HEK293T (cell line): ENCODE measurements around the gene GLT6D1.

ENCODE experiments used
- BHLHE40 ChIP-seq: fragments of 450-650 bp; IDR thresholded peaks from 2 replicates; pipeline ENCODE4 v1.6.1; 2016; ENCODE audit warnings: mild to moderate bottlenecking, moderate library complexity, borderline replicate concordance
- ELF4 ChIP-seq: fragments of 450-650 bp; IDR thresholded peaks from 2 replicates; pipeline ENCODE4 v1.6.1; 2017; ENCODE audit warnings: antibody characterized with exemption
- FOXA1 ChIP-seq: fragments of 450-650 bp; IDR thresholded peaks from 2 replicates; pipeline ENCODE4 v1.6.1; 2016; ENCODE audit warnings: mild to moderate bottlenecking
- FOXK2 ChIP-seq: fragments of 450-650 bp; IDR thresholded peaks from 2 replicates; pipeline ENCODE4 v1.6.1; 2016; ENCODE audit warnings: mild to moderate bottlenecking
- FOXM1 ChIP-seq: fragments of 450-650 bp; IDR thresholded peaks from 2 replicates; pipeline ENCODE4 v1.6.1; 2017; ENCODE audit warnings: mild to moderate bottlenecking, borderline replicate concordance
- HDGF ChIP-seq: fragments of 450-650 bp; IDR thresholded peaks from 2 replicates; pipeline ENCODE4 v1.6.1; 2017; ENCODE audit warnings: antibody characterized with exemption, borderline replicate concordance
- L3MBTL2 ChIP-seq: fragments of 450-650 bp; conservative IDR thresholded peaks from 2 replicates; pipeline ENCODE4 v1.6.1; 2016; ENCODE audit warnings: mild to moderate bottlenecking
- LEF1 ChIP-seq: fragments of 450-650 bp; IDR thresholded peaks from 2 replicates; pipeline ENCODE4 v1.6.1; 2017; ENCODE audit warnings: mild to moderate bottlenecking, borderline replicate concordance
- NFRKB ChIP-seq: fragments of 450-650 bp; IDR thresholded peaks from 2 replicates; pipeline ENCODE4 v1.6.1; 2016; ENCODE audit warnings: mild to moderate bottlenecking, moderate library complexity
- SP1 ChIP-seq: fragments of 450-650 bp; IDR thresholded peaks from 2 replicates; pipeline ENCODE4 v1.6.1; 2017
- SUZ12 ChIP-seq: fragments of 450-650 bp; IDR thresholded peaks from 2 replicates; pipeline ENCODE4 v1.6.1; 2016; ENCODE audit warnings: mild to moderate bottlenecking
- TARDBP ChIP-seq: fragments of 450-650 bp; IDR thresholded peaks from 2 replicates; pipeline ENCODE4 v1.6.1; 2016
- ZNF384 ChIP-seq: fragments of 450-650 bp; IDR thresholded peaks from 2 replicates; pipeline ENCODE4 v1.6.1; 2016
- TF ChIP-seq, protein P1 (sequence below): fragments of 450-650 bp; IDR thresholded peaks from 2 replicates; pipeline ENCODE4 v1.6.1; 2016

DNA sequence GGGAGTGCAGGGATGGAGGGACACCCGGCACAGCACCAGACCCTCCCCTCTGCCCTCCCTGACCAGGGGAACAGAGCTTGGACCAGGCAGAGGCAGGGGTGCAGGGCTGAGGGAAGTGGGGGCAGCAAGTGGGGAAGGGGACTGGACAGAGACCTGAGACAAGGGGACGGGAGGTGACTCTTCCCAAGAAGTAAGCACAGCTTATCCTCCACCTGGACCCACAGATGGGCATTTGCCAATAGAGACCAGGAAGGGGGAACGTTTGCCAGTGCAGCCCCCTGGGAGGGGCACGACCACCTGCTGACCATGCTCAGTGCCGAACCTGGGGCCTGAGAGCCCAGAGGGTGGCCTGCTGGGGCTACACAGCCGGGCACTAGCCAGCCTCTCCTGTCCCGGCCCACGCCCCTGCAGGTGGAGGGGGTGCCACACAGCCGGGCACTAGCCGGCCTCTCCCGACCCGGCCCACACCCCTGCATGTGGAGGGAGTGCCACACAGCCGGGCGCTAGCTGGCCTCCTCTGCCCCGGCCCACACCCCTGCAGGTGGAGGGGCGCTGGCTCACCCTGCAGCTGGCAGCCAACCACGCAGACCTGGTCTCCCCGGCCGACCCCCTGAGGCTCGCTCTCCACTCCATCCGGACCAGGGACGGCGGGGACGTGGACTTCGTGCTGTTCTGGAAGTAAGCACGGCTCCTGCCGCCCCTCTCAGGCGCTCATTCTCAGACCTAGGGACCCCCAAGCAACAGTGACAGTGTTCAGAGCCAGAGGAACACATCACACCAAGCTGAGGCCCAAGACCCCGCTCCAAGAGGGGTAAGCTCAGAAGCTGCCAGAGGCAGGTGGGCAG, 24.3 kb downstream of the GLT6D1 start:
- TF ChIP-seq, protein P1, sequence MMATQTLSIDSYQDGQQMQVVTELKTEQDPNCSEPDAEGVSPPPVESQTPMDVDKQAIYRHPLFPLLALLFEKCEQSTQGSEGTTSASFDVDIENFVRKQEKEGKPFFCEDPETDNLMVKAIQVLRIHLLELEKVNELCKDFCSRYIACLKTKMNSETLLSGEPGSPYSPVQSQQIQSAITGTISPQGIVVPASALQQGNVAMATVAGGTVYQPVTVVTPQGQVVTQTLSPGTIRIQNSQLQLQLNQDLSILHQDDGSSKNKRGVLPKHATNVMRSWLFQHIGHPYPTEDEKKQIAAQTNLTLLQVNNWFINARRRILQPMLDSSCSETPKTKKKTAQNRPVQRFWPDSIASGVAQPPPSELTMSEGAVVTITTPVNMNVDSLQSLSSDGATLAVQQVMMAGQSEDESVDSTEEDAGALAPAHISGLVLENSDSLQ, result no peak
- TF ChIP-seq NFRKB (no peak), SUZ12 (no peak), TARDBP (no peak), ELF4 (no peak), HDGF (no peak), FOXK2 (no peak), FOXA1 (no peak), ZNF384 (no peak), FOXM1 (no peak), SP1 (no peak), BHLHE40 (no peak), LEF1 (no peak), L3MBTL2 (no peak)
